ENCODE data around the gene MOK. TPM values are rescaled to one million over a fixed set of nuclear protein-coding genes. Genes with fewer than 3 reads are reported as not detected.

Gene MOK
- total RNA-seq, 4 donors from 2014 or later, result 9.6 to 18.3 (median 10.7) TPM

GRCh38 chr14:102225386-102225785, 79.6 kb downstream of the MOK start:
- WGBS, result 89% methylated on average over 7 of the region's 7 CpGs

DNA sequence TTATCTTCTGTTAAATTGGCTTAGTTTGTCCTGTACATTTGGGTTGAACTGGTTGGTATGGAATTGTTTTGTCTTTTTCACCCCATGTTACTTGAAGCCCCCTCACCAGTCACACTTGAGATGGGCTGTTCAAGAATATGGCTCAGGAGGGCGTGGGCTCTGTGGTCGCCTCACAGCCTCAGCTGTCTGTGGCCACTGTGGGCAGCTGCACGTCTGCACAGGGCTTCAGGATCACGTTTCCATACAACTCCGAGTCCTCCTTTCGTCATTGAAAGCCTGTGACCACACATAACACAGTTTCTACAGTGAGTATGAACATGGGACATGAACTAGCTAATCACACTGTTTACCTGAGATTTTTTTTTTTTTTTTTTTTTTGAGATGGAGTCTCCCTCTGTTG, 81.3 kb downstream of the MOK start:
- H3K36me3 ChIP-seq, result peaks cover 7 to 48% (median 19%) of the 10 kb centered on the region in 4 donors
- no peaks in the 10 kb centered on the region for H3K9me3 ChIP-seq
- WGBS, result 96% methylated on average over 6 of the region's 6 CpGs
- H3K27ac ChIP-seq (replicated peaks in 1 of 4), result no peak overlapping the region
- TF ChIP-seq POLR2A (IDR thresholded peaks at IDR 0.05; ENCODE audit: low read depth) (no peak), EP300 (IDR thresholded peaks at IDR 0.05) (no peak), POLR2AphosphoS5 (IDR thresholded peaks at IDR 0.05) (no peak)
- TF ChIP-seq, protein P1, sequence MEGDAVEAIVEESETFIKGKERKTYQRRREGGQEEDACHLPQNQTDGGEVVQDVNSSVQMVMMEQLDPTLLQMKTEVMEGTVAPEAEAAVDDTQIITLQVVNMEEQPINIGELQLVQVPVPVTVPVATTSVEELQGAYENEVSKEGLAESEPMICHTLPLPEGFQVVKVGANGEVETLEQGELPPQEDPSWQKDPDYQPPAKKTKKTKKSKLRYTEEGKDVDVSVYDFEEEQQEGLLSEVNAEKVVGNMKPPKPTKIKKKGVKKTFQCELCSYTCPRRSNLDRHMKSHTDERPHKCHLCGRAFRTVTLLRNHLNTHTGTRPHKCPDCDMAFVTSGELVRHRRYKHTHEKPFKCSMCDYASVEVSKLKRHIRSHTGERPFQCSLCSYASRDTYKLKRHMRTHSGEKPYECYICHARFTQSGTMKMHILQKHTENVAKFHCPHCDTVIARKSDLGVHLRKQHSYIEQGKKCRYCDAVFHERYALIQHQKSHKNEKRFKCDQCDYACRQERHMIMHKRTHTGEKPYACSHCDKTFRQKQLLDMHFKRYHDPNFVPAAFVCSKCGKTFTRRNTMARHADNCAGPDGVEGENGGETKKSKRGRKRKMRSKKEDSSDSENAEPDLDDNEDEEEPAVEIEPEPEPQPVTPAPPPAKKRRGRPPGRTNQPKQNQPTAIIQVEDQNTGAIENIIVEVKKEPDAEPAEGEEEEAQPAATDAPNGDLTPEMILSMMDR (IDR thresholded peaks at IDR 0.05), result no peak
- H3K4me1 ChIP-seq, result peaks cover 0 to 14% (median 1%) of the 10 kb centered on the region in 4 donors
- DNase-seq (ENCODE audit: extremely low spot score), result no peak
- H3K4me3 ChIP-seq, result no peak overlapping the region
- intact Hi-C loops (cut with DNase I), result no loop called here
- H3K27me3 ChIP-seq, result no peaks in the 10 kb centered on the region

More at GRCh38 chr14:102225386-102225785, 79.6 kb downstream of the MOK start:
- TF ChIP-seq, protein P1 (IDR thresholded peaks at IDR 0.05), result no peak
- TF ChIP-seq POLR2AphosphoS5 (IDR thresholded peaks at IDR 0.05), result no peak
- H3K27ac ChIP-seq (replicated peaks in 1 of 4), result no peak overlapping the region
- no peak for DNase-seq (ENCODE audit: extremely low spot score)
- intact Hi-C loops (cut with DNase I), result no loop called here
- H3K4me3 ChIP-seq, result no peak overlapping the region
- no peaks in the 10 kb centered on the region for H3K27me3 ChIP-seq
- H3K9me3 ChIP-seq, result no peaks in the 10 kb centered on the region
- H3K36me3 ChIP-seq, result peaks cover 7 to 48% (median 19%) of the 10 kb centered on the region in 4 donors
- H3K4me1 ChIP-seq, result peaks cover 0 to 10% (median 0%) of the 10 kb centered on the region in 4 donors

GRCh38 chr14:102222751-102223150, 82.2 kb downstream of the MOK start:
- WGBS, result 94% methylated on average over 27 of the region's 28 CpGs
- DNase-seq (ENCODE audit: extremely low spot score), result no peak
- Histone ChIP-seq H3K9me3 (no peaks in the 10 kb centered on the region), H3K4me3 (no peak overlapping the region), H3K27ac (replicated peaks in 1 of 4) (no peak overlapping the region), H3K36me3 (peaks cover 7 to 49% (median 18%) of the 10 kb centered on the region in 4 donors), H3K27me3 (no peaks in the 10 kb centered on the region), H3K4me1 (peaks cover 0 to 18% (median 5%) of the 10 kb centered on the region in 4 donors)
- TF ChIP-seq EP300 (IDR thresholded peaks at IDR 0.05) (no peak), POLR2AphosphoS5 (IDR thresholded peaks at IDR 0.05) (no peak), POLR2A (IDR thresholded peaks at IDR 0.05; ENCODE audit: low read depth) (no peak)
- TF ChIP-seq, protein P1 (IDR thresholded peaks at IDR 0.05), result no peak
- intact Hi-C loops (cut with DNase I), result no loop called here

GRCh38 chr14:102222009-102222575, 82.9 kb downstream of the MOK start:
- TF ChIP-seq POLR2AphosphoS5 (IDR thresholded peaks at IDR 0.05) (no peak), EP300 (IDR thresholded peaks at IDR 0.05) (no peak), POLR2A (IDR thresholded peaks at IDR 0.05; ENCODE audit: low read depth) (no peak)
- TF ChIP-seq, protein P1 (IDR thresholded peaks at IDR 0.05), result no peak
- peaks cover 0 to 18% (median 6%) of the 10 kb centered on the region in 4 donors for H3K4me1 ChIP-seq
- intact Hi-C loops (cut with DNase I), result no loop called here
- no peak for DNase-seq (ENCODE audit: extremely low spot score)
- 90% methylated on average over 4 of the region's 13 CpGs for WGBS
- H3K27ac ChIP-seq (replicated peaks in 1 of 4), result no peak overlapping the region
- peaks cover 7 to 56% (median 18%) of the 10 kb centered on the region in 4 donors for H3K36me3 ChIP-seq
- no peaks in the 10 kb centered on the region for H3K9me3 ChIP-seq
- no peaks in the 10 kb centered on the region for H3K27me3 ChIP-seq
- H3K4me3 ChIP-seq, result no peak overlapping the region

- WGBS, result 58% methylated on average over 7 of the region's 7 CpGs
- TF ChIP-seq POLR2AphosphoS5 (IDR thresholded peaks at IDR 0.05) (no peak), EP300 (IDR thresholded peaks at IDR 0.05) (no peak), POLR2A (IDR thresholded peaks at IDR 0.05; ENCODE audit: low read depth) (no peak)
- TF ChIP-seq, protein P1 (IDR thresholded peaks at IDR 0.05), result no peak
- Histone ChIP-seq H3K9me3 (no peaks in the 10 kb centered on the region), H3K27me3 (no peaks in the 10 kb centered on the region), H3K4me3 (no peak overlapping the region), H3K27ac (replicated peaks in 1 of 4) (no peak overlapping the region), H3K4me1 (peaks cover 2 to 21% (median 10%) of the 10 kb centered on the region in 4 donors), H3K36me3 (peaks cover 7 to 58% (median 18%) of the 10 kb centered on the region in 4 donors)
- DNase-seq (ENCODE audit: extremely low spot score), result no peak
- intact Hi-C loops (cut with DNase I), result no loop called here
Measured at GRCh38 chr14:102221026-102221425, 83.9 kb downstream of the MOK start.
